NCI-H2227 (cell line): ENCODE results near the gene TRAF2.
A peak's percentile ranks its signal among the peaks of the same experiment; 100 is the strongest.

ENCODE experiments used
- DNase-seq: peaks from one replicate; lab custom pipeline; 2025; ENCODE audit not compliant: unreplicated experiment; lab: John Stamatoyannopoulos, UW

TRAF2 gene

GRCh38 chr9:136847088-136847825 lies 39.1 kb upstream of the TRAF2 start:
- no peak for DNase-seq

- peak; percentile 80 for DNase-seq
Observed at GRCh38 chr9:136847826-136848392, 38.4 kb upstream of the TRAF2 start.

GRCh38 chr9:136848393-136849037 lies 37.8 kb upstream of the TRAF2 start:
- DNase-seq = peak; percentile 68

GRCh38 chr9:136849038-136849959 lies 37.0 kb upstream of the TRAF2 start, which contains the start of gene PHPT1:
Gene PHPT1, plus strand, starts transcription at chr9:136849409. Its CDS starts 22 bp downstream, at chr9:136849431.
- DNase-seq = peak; percentile 98

- DNase-seq = no peak
Observed at GRCh38 chr9:136849960-136850865, 36.1 kb upstream of the TRAF2 start.

GRCh38 chr9:136850866-136851775 lies 35.2 kb upstream of the TRAF2 start:
- peak; percentile 25 for DNase-seq

GRCh38 chr9:136851941-136852663 lies 34.2 kb upstream of the TRAF2 start, which contains the start of gene MAMDC4:
Gene MAMDC4, plus strand, starts transcription at chr9:136852346. Its CDS starts 71 bp downstream, at chr9:136852417.
- DNase-seq = no peak

- DNase-seq = no peak
Observed at GRCh38 chr9:136852664-136853595, 33.4 kb upstream of the TRAF2 start.

GRCh38 chr9:136853596-136854112 lies 32.7 kb upstream of the TRAF2 start:
- no peak for DNase-seq

GRCh38 chr9:136854113-136854841 lies 32.0 kb upstream of the TRAF2 start:
- DNase-seq = no peak

GRCh38 chr9:136854842-136855460 lies 31.4 kb upstream of the TRAF2 start:
- DNase-seq = no peak

GRCh38 chr9:136855461-136856078 lies 30.7 kb upstream of the TRAF2 start:
- no peak for DNase-seq

- no peak for DNase-seq
Observed at GRCh38 chr9:136856079-136856476, 30.2 kb upstream of the TRAF2 start.

GRCh38 chr9:136856541-136857141 lies 29.7 kb upstream of the TRAF2 start:
- DNase-seq = no peak

GRCh38 chr9:136857166-136857565 lies 29.1 kb upstream of the TRAF2 start:
- DNase-seq = no peak
